ENCODE data around the gene PDXP.

Gene PDXP

GRCh38 chr22:37659897-37660708, 1.6 kb downstream of the PDXP start:
- Histone ChIP-seq H3K27ac (no peak overlapping the region), H3K36me3 (no peaks in the 10 kb centered on the region)

GRCh38 chr22:37660709-37661045, 2.2 kb downstream of the PDXP start:
- no peak for DNase-seq
- intact Hi-C loops (cut with DNase I; ENCODE audit: low total_unique reads) = no loop called here
- H3K4me1 ChIP-seq = peaks cover 0 to 41% (median 25%) of the 10 kb centered on the region in 4 donors

More at GRCh38 chr22:37659897-37660708, 1.6 kb downstream of the PDXP start:
- Histone ChIP-seq H3K9me3 (no peaks in the 10 kb centered on the region), H3K4me3 (peak overlapping the region in 1 of 2 donors; percentile 65), H3K4me1 (peaks cover 0 to 41% (median 25%) of the 10 kb centered on the region in 4 donors), H3K27me3 (no peaks in the 10 kb centered on the region)
- DNase-seq = no peak
- no peak for TF ChIP-seq CTCF (IDR thresholded peaks at IDR 0.05)
- intact Hi-C loops (cut with DNase I; ENCODE audit: low total_unique reads) = no loop called here

GRCh38 chr22:37661160-37661924, 2.8 kb downstream of the PDXP start:
- peak overlapping the region; percentile 37 to 49 for H3K27ac ChIP-seq
- no peaks in the 10 kb centered on the region for H3K9me3 ChIP-seq
- no peak overlapping the region for H3K4me3 ChIP-seq
- no peak for DNase-seq
- H3K27me3 ChIP-seq = no peaks in the 10 kb centered on the region
- intact Hi-C loops (cut with DNase I; ENCODE audit: low total_unique reads) = no loop called here
- peaks cover 0 to 11% (median 10%) of the 10 kb centered on the region in 3 donors for H3K36me3 ChIP-seq
- peak; percentile 28 to 43 for TF ChIP-seq CTCF (IDR thresholded peaks at IDR 0.05)
- H3K4me1 ChIP-seq = peaks cover 0 to 41% (median 25%) of the 10 kb centered on the region in 4 donors

More at GRCh38 chr22:37660709-37661045, 2.2 kb downstream of the PDXP start:
- no peak for TF ChIP-seq CTCF (IDR thresholded peaks at IDR 0.05)
- Histone ChIP-seq H3K9me3 (no peaks in the 10 kb centered on the region), H3K27me3 (no peaks in the 10 kb centered on the region), H3K36me3 (peaks cover 0 to 4% (median 4%) of the 10 kb centered on the region in 3 donors), H3K27ac (peak overlapping the region in 1 of 2 donors; percentile 49), H3K4me3 (no peak overlapping the region)

- Histone ChIP-seq H3K9me3 (no peaks in the 10 kb centered on the region), H3K27ac (peak overlapping the region; percentile 37 to 49), H3K4me3 (no peak overlapping the region), H3K27me3 (no peaks in the 10 kb centered on the region), H3K36me3 (peaks cover 0 to 15% (median 14%) of the 10 kb centered on the region in 3 donors), H3K4me1 (peaks cover 0 to 41% (median 25%) of the 10 kb centered on the region in 4 donors)
- intact Hi-C loops (cut with DNase I; ENCODE audit: low total_unique reads) = loop anchor here (2.0 kb wide), 1 partner anchor 19 kb away; no protein-coding TSS in a partner anchor
- DNase-seq = no peak
- TF ChIP-seq CTCF (IDR thresholded peaks at IDR 0.05) = no peak
Observed at GRCh38 chr22:37662039-37662438, 3.5 kb downstream of the PDXP start.

- Histone ChIP-seq H3K36me3 (peaks cover 0 to 15% (median 14%) of the 10 kb centered on the region in 3 donors), H3K4me1 (peaks cover 0 to 34% (median 22%) of the 10 kb centered on the region in 4 donors), H3K9me3 (no peaks in the 10 kb centered on the region), H3K4me3 (no peak overlapping the region), H3K27ac (no peak overlapping the region), H3K27me3 (no peaks in the 10 kb centered on the region)
- intact Hi-C loops (cut with DNase I; ENCODE audit: low total_unique reads) = loop anchor here (2.0 kb wide), 1 partner anchor 17 kb away; no protein-coding TSS in a partner anchor
- TF ChIP-seq CTCF (IDR thresholded peaks at IDR 0.05) = no peak
- no peak for DNase-seq
Observed at GRCh38 chr22:37663521-37664140, 5.1 kb downstream of the PDXP start.
